ENCODE measurements around the gene ADNP2. TPM values are rescaled to one million over a fixed set of nuclear protein-coding genes. Genes with fewer than 3 reads are reported as not detected.

ADNP2 gene
- polyA plus RNA-seq, 3 donors, result 24.4 to 25.5 (median 24.7) TPM

DNA sequence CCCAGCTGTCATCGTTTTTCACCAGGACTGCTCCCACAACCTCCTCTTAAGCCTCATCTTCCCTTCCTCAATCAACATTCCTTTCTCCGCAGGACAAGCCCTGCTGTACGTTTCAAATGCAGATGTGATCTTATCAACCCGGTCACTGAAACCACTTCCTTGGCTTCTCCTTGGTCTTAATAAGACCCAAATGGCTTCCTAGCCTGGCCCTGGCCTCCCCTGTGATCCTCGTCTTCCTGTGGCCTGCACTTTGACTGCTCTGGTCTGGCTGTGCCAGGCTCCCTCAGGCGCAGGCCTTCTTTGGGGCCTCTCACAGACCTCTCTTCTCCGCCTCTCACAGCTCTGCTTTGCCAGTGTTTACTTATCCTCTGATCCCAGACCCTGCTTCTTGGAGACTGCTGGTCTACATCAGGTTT, 4.7 kb upstream of the ADNP2 start:
- DNase-seq (ENCODE audit: low read depth in 3 of 3, low spot score in 2 of 3), result no peak

DNA sequence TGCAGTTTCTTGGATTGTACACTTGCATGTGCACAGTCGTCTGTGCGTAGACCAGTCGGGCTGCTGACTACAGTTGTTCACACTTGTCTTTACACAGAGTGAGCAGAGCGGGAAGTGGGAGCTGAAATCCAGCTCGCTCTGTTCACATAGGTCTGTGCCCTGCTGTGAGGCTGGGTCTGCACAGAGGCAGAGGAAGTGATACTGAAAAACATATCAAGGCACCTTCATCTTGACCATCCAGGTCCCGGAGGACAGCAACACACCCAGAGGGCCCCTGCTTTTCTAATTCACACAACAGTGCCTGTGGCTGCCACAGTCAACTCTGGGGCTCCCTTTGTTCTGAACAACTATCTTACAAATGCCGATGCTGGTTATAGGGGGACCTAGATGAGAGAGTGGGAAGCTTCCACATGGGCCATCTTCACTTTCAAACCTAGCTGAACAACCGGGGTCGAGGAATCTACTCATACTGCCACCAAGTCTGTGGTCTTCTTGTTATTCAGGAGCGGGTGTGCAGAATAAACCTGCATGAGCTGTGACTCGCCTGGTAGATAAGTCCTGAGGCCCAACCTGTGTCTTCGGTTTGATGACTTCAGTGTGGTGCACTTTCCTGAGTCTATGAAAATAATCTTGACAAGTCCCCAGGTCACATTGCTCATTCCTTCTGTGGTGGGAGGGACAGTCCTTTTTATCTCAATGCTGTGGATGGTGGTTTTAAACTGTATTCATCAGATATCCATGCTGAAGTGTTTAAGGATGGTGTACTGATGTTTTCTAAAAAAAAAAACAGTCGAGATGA, 3.5 kb upstream of the ADNP2 start:
- no peak for DNase-seq (ENCODE audit: low read depth in 3 of 3, low spot score in 2 of 3)

DNA sequence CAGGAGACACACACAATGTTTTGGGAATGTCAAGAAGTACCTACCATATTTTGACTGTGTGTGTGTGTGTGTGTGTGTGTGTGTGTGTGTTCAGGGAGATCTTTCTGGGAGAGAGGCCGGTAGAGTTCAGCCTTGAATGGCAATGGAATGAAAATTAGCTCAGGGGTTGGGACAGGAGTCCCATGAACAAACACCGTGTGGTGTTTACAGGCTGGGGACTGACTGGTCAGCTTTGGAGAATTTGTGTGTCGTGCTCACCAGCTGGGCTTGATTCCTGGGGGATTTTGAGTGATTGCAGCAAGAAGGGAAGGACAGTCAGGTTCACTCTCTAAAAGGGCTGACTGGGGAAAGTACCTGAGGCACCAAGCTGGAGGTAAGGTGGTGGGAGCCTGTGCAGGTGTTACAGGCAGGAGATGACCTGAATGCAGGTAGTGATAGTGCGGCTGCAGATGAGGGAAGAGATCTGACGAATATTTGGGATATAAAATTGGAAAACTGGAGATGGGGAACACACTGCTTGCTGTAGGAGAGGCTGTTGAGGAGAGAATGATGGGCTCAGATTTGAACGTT, 2.5 kb upstream of the ADNP2 start:
- no peak for DNase-seq (ENCODE audit: low read depth in 3 of 3, low spot score in 2 of 3)

DNA sequence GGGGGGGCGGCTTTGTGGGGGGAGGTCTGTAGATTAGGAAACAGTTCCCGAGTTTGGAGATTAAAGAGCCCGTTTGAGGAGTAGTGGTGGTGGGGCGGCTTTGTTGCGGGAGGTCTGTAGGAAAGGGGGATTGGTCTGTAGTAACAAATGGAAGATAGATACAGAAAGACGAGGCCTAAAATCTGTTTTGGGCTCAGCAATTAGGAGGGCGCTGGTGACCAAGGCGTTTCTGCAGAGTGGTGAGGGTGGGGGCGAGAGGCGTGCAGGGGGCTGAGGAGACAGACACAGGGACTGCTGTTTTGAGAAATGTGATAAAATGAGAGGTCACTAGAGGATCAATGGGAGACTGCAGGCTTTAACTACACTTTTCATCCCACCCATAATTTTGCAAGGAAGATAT, 1.6 kb upstream of the ADNP2 start:
- no peak for DNase-seq (ENCODE audit: low read depth in 3 of 3, low spot score in 2 of 3)

DNA sequence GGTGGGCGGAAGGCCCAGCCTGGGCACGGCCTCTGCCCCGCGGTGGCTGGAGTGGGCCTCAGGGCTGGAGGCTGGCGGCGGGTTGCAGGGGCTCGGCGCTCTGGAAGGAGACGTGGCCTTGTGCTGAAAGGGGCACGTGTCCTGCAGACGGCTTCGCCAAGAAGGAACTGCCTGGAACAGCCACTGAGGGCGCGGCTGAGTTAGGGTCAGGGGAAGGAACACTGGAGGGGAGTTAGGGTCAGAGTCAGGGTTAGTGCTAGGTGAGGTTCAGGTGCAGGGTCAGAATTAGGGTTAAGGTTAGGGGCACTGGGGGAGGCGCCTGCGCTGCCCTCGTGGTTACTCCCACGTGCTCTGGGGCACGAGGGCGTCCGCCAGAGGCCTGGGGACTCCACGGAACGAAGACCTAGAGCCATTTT, 933 bp upstream of the ADNP2 start:
- no peak for DNase-seq (ENCODE audit: low read depth in 3 of 3, low spot score in 2 of 3)

DNA sequence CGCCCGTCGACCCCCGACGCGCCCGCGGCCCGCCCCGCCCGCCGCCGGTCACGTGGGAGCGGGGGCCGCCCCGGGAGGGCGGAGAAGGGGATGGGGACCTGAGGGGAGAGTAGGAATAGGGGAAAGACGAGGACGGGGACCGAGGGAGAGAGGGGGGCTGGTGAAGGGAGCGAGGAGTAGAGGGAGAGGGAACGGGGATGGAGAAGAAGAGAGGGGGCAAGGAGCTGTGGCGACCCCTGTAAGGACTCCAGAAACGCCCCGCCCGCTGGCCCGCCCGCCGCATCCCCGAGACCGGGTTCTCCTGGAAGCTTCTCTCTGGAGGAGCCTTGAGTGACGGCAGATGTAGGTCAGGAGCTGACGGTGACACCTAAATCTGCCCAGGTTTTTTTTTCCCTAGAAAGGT, 615 bp downstream of the ADNP2 start:
- no peak for DNase-seq (ENCODE audit: low read depth in 3 of 3, low spot score in 2 of 3)

DNA sequence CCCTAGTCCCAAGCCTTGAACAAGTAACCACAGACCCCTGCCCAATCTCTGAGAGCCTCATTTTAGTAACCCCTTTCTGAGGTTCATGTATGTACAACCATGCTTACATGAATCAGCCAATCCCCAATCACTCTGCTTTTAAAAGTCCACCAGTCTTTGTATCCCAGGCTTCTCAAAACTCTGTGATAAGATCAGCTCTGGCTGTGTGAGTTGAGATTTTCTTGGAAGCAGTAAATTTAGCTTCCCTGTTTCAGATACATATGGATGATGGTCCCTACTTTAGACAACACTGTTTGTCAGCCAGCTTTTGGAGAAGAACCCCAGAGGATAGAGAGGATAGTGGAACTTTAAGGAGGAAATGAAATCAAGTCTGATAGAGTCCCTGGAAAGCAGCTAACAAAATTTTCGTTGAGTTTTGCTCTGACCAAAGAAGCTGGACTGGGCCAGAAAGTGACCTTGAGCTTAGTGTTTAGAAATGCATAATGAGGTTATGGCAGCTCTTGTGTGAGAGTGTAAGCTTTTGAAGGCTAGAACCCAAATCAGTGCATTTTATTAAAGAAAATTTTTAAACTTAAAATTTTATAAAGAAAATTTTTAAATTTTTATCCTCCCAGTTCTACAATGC, 3.7 kb downstream of the ADNP2 start:
- no peak for DNase-seq (ENCODE audit: low read depth in 3 of 3, low spot score in 2 of 3)

DNA sequence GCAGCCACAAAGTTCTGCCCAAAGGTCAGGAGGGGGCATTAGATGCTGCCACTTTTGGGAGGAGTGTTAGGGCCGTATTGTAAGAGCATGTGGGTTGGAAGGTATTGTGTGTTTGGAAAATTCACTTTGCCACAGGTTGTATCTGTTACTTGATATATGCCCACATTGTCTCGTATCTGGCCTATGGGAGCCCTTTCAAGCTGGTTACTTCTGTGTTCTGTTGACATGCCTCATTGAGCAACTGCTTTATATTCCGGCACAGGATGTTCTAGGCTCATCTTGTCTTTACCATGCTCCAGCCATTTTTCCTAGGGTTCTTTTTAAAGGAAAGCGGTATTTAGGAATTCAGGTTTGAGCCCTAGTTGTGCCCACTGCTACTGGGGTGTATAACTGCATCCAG, 6.0 kb downstream of the ADNP2 start:
- no peak for DNase-seq (ENCODE audit: low read depth in 3 of 3, low spot score in 2 of 3)

DNA sequence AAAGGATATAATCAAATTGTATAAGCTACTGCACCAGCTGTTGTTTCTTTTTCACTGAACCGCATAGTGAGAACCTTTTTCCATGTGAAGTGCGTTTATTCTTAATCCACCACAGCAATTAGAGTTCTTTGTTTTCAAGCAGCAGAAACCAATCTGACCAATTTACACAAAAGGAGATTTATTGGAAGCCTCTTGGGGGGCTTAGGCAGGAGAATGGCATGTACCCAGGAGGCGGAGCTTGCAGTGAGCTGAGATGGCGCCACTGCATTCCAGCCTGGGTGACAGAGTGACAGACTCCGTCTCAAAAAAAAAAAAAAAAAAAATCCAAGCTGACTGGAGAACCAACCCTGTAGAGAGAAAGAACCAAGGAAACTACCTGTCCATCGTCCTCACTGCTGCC, 10.0 kb downstream of the ADNP2 start:
- no peak for DNase-seq (ENCODE audit: low read depth in 3 of 3, low spot score in 2 of 3)

DNA sequence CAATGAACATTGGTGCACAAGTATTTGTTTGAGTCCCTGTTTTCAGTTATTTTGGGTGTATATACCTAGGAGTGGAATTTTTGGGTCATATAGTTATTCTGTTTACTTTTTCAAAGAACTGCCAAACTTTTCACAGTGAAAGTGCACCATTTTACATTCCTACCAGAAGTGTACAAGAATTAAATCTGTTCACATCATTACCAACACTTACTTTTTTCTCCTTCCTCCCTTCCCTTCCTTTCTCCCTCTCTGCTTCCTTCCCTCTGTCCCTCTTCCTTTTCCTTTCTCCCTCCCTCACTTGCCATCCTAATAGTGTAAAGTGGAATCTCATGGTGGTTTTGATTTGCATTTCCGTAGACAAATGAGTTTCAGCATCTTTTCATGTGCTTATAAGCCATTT, 11.9 kb downstream of the ADNP2 start:
- no peak for DNase-seq (ENCODE audit: low read depth in 3 of 3, low spot score in 2 of 3)

DNA sequence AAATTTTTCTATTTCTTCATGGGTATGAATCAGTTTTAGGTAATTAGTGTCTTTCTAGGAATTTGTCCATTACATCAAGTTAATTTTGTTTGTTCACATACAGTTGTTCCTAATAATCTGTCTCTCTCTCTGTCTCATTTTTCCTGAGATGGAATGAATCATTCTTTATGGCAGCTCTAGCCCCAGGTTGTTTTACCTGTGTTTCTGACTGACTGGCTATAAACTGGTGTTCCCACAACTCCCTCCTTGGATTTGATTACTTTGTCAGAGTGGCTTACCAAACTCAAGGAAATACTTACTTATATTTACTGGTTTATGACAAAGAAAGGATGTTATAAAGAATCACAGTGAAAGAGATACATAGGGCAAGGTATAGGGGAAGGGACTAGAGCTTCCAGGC, 15.1 kb downstream of the ADNP2 start:
- no peak for DNase-seq (ENCODE audit: low read depth in 3 of 3, low spot score in 2 of 3)

DNA sequence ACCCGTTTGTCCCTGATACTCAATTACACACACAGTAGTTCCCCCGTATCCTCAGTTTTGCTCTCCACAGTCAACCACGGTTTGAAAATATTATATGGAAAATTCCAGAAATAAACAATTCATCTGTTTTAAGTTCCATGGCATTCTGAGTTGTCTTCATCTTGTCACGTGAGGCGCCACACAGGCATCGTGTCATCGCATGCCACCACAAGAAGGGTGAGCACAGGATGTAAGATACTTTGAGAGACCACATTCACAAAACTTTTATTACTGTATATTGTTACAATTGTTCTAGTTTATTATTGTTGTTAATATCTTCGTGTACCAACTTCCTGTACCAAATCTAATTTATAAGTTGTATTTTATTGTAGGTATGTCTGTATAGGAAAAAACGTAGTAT, 17.7 kb downstream of the ADNP2 start:
- no peak for DNase-seq (ENCODE audit: low read depth in 3 of 3, low spot score in 2 of 3)

DNA sequence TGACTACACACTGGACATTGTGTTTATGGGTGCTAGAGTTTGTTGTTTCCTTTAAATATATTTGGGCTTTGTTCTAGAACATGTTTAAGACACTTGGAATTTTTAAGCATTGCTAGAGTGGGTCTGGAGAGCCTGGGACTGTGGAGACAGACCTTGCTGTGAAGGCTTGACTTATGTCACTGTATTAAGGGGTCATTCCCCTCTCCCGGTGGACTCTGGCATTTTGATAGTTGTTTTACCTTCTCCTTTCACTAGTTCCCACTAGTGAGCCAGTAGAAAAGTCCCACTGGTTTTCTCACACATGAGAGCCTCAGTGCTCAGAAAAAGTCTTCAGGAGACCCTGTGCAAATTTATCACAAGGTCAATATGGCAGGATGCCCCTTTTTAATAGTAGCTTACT, 18.6 kb downstream of the ADNP2 start:
- no peak for DNase-seq (ENCODE audit: low read depth in 3 of 3, low spot score in 2 of 3)

DNA sequence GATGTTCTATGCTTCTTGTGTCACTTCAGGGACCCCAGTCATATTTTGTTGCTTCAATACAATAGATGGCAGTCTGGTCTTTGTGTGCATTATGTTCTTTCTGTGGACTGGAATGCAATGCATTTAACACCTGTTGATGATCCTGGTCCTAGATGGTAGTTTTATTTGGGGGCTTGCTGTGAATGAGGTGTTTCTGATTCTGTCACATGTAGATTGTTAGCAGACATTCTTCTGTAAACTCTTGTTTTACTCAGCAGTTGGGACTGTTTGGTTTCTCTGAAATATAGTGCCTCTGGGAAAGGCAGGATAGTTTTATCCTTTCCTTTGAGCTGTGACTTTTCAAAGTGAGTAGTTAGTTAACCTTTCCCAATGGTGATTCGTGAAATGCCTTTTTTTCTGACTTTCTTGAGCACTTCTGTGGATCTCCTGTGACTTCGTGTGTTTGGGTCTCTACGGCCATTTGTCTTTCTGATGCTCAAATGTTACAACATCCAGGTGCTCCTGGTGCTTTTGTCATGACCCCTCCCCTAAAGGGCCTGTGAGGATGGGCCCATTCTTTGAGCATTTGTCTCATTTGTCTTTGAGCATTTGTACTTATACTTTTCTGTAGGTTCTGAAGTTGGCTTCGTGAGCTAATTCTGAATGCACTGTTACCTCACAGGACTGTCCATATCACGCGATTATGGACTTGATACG, 20.8 kb downstream of the ADNP2 start:
- DNase-seq (ENCODE audit: low read depth in 3 of 3, low spot score in 2 of 3), result no peak

DNA sequence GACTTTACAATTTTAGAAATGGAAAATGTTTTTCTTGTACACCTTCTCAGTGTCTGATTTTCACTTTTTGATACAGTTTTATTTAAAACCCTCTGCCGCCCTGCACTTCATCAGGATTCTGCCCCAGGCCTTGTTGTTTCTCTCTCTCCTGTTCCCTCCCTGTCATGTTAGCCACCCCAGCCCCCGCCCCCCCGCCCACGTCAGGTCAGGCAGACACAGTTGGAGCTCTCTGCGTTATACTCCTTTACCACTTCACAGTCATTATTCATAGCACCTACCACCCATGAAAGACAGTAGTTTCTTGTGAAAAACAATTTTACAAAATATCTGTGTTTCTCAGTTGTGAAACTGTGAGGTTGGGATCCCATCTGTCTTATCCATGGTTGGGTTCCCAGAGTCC, 21.5 kb downstream of the ADNP2 start:
- DNase-seq (ENCODE audit: low read depth in 3 of 3, low spot score in 2 of 3), result no peak

DNA sequence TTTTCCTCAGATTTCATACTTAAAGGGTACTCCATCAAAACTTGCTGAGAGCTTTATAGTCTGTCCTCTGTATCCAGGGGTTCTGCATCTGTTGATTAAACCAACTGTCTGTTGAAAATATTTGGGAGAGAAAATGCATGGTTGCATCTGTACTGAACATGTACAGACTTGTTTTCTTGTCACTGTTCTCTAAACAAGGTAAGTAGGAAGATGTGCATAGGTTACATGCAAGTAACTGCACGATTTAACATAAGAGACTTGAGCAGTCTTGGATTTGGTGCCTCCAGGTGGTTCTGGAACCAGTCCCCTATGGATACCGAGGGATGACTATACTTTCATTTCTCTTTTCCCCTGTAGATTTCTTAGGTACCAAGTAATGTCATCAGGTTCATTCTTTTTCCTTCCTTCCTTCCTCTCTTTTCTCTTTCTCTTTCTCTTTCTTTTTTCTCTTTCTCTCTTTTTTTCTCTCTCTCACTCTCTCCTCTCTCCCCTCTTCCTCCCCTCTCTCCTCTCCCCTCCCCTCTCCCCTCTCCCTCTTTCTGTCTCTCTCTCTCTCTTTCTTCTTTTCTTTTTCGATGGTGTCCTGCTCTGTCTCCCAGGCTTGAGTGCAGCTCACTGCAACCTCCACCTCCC, 23.2 kb downstream of the ADNP2 start:
- no peak for DNase-seq (ENCODE audit: low read depth in 3 of 3, low spot score in 2 of 3)

DNA sequence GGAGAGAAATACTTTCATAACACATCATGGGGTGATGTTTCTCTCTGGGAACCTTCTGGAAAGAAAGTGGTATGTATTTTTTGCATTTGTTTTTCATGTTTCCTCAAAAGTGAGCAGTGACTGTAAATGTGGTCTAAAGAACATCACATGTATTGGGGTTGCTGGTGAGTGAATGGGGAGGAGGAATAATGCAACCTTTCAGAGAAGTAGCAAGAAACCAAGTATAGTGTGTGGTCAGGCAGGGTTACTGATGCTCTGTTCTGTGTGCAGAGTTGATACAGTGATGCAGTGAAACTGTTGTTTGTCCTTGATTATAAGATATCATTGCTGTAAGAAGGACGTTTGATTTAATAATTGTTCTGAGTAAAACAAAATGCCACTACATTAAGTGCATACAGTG, 24.1 kb downstream of the ADNP2 start:
- DNase-seq (ENCODE audit: low read depth in 3 of 3, low spot score in 2 of 3), result no peak

DNA sequence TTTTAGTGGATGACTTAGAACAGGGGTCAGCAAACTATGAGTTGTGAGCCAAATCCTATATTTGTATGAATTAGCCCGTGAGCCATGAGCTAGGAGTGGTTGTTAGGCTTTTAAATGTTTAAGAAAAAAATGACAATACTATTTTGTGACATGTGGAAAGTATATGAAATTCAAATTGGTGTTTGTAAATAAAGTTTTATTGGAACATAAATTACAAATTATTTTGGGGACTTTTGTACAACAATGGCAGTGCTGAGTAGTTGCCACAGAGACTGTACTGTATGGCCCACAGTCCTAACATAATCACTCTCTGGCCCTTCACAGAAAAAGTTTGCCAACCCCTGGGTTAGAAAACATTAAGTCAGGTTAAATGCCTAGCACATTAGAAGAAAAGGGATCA, 26.1 kb downstream of the ADNP2 start:
- no peak for DNase-seq (ENCODE audit: low read depth in 3 of 3, low spot score in 2 of 3)

DNA sequence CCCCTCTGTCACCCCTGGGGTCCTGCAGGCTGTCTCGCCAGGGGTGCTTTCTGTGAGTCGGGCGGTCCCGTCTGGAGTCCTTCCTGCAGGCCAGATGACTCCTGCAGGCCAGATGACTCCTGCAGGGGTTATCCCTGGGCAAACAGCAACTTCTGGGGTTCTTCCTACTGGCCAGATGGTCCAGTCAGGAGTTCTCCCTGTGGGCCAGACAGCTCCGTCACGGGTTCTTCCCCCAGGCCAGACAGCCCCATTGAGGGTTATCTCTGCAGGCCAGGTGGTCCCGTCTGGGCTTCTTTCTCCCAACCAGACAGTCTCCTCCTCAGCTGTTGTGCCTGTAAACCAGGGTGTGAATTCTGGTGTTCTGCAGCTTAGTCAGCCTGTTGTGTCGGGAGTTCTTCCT, 27.6 kb downstream of the ADNP2 start:
- DNase-seq (ENCODE audit: low read depth in 3 of 3, low spot score in 2 of 3), result no peak

DNA sequence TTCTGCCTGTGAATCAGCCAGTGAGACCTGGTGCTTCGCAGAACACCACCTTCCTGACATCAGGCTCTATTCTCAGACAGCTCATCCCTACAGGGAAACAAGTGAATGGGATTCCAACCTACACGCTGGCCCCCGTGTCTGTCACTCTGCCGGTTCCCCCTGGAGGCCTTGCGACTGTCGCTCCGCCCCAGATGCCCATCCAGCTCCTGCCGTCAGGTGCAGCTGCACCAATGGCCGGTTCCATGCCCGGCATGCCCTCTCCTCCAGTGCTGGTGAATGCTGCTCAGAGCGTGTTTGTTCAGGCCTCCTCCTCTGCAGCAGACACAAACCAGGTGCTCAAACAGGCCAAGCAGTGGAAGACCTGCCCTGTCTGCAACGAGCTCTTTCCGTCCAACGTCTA, 28.1 kb downstream of the ADNP2 start:
- DNase-seq (ENCODE audit: low read depth in 3 of 3, low spot score in 2 of 3), result no peak

DNA sequence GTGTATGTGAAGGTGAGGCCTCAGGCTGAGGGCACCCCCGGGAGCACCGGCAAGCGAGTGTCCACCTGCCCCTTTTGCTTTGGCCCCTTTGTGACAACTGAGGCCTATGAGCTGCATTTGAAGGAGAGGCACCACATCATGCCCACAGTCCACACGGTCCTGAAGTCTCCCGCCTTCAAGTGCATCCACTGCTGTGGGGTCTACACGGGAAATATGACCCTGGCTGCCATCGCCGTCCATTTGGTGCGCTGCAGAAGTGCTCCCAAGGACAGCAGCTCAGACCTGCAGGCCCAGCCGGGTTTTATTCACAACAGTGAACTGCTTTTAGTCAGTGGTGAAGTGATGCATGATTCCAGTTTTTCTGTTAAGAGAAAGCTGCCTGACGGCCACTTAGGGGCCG, 28.9 kb downstream of the ADNP2 start:
- DNase-seq (ENCODE audit: low read depth in 3 of 3, low spot score in 2 of 3), result no peak

Measured in right renal cortex interstitium (tissue), 3 donors.